T-cell (primary cell): Measurements from ENCODE around the gene ARID5B. TPM values are rescaled to one million over a fixed set of nuclear protein-coding genes. Genes with fewer than 3 reads are reported as not detected.

Source experiments
- ATAC-seq, 4 experiments: fragments of 200-7000 bp in 3 of 4; fragments of 150-1000 bp in 1 of 4; cut with Tn5 transposase; replicated peaks in 1 of 4; 1 replicate in 3 of 4; 2 replicates in 1 of 4; pipeline ENCODE4 v1.10.0; 2021; ENCODE audit warnings: moderate library complexity in 3 of 4, mild to moderate bottlenecking in 2 of 4, moderate number of reproducible peaks in 1 of 4
- CTCF ChIA-PET, 2 donors: fragments of 300-600 bp; sonication (Branson Sonifier 250); formaldehyde crosslinking; loops; one replicate each; lab custom pipeline; 2022; ENCODE audit warnings: antibody characterized with exemption in 2 of 2; lab: Charles Lee
- POLR2A ChIA-PET, 2 donors: fragments of 300-600 bp; sonication (Branson Sonifier 250); formaldehyde crosslinking; loops; one replicate each; lab custom pipeline; 2022; ENCODE audit warnings: antibody characterized with exemption in 2 of 2; lab: Charles Lee
- DNase-seq, 35 experiments: peaks; one replicate each; pipeline versions ENCODE4 v3.0.0 to v3.0.0-alpha.2; 2013 to 2023
- H3K27ac ChIP-seq: one replicate; pipeline ENCODE4 v1.5.1; 2013; ENCODE audit warnings: low read length
- H3K27me3 ChIP-seq, 2 experiments: replicated peaks in 1 of 2; 1 replicate in 1 of 2; 2 replicates in 1 of 2; pipeline versions ENCODE4 v1.6.1 to v1.7.0; 2013; ENCODE audit warnings: low read length in 1 of 2, mixed read lengths in 1 of 2; ENCODE audit not compliant: control insufficient read depth in 2 of 2, insufficient read depth in 2 of 2; ENCODE audit errors: extremely low read depth in 1 of 2
- H3K36me3 ChIP-seq, 2 donors: 1 replicate in 1 of 2; 2 replicates in 1 of 2; pipeline versions ENCODE4 v1.6.1 to v1.7.0; 2013; ENCODE audit warnings: low read length in 1 of 2; ENCODE audit not compliant: control insufficient read depth in 2 of 2, insufficient read depth in 1 of 2; ENCODE audit errors: extremely low read depth in 1 of 2
- H3K4me1 ChIP-seq, 2 experiments: 1 replicate in 1 of 2; 2 replicates in 1 of 2; pipeline versions ENCODE4 v1.6.1 to v1.7.0; 2013; ENCODE audit warnings: low read length in 2 of 2, mixed read lengths in 1 of 2; ENCODE audit not compliant: insufficient read depth in 2 of 2, control insufficient read depth in 1 of 2; ENCODE audit errors: extremely low read depth in 1 of 2
- H3K4me3 ChIP-seq, 2 donors: 1 replicate in 1 of 2; 2 replicates in 1 of 2; pipeline versions ENCODE4 v1.5.1 to v1.7.0; 2013; ENCODE audit warnings: mild to moderate bottlenecking in 2 of 2, low read length in 1 of 2, moderate library complexity in 1 of 2; ENCODE audit not compliant: control insufficient read depth in 1 of 2; ENCODE audit errors: extremely low read depth in 1 of 2
- H3K9me3 ChIP-seq: 2 replicates; pipeline ENCODE4 v1.7.0; 2013
- H3K27ac Mint-ChIP-seq, 2 donors: one replicate each; pipeline ENCODE4 v1.8.0; 2020 to 2021; ENCODE audit warnings: mild to moderate bottlenecking in 2 of 2, mixed read lengths in 2 of 2
- H3K27me3 Mint-ChIP-seq, 2 donors: one replicate each; pipeline ENCODE4 v1.8.0; 2021 to 2022; ENCODE audit warnings: mixed read lengths in 2 of 2
- H3K36me3 Mint-ChIP-seq: one replicate; pipeline ENCODE4 v1.8.0; 2021; ENCODE audit warnings: mixed read lengths
- H3K4me1 Mint-ChIP-seq, 3 donors: one replicate each; pipeline ENCODE4 v1.8.0; 2020 to 2022; ENCODE audit warnings: mixed read lengths in 3 of 3, mild to moderate bottlenecking in 1 of 3
- H3K4me3 Mint-ChIP-seq, 3 donors: one replicate each; pipeline ENCODE4 v1.8.0; 2020 to 2022; ENCODE audit warnings: mild to moderate bottlenecking in 3 of 3, mixed read lengths in 3 of 3, moderate library complexity in 3 of 3
- H3K9me3 Mint-ChIP-seq, 3 donors: one replicate each; pipeline ENCODE4 v1.8.0; 2020 to 2022; ENCODE audit warnings: mixed read lengths in 3 of 3
- WGBS: methylation state at CpG from one replicate; pipeline ENCODE4 v1.1.5; 2013; ENCODE audit warnings: missing lambda C conversion rate; ENCODE audit not compliant: insufficient coverage; 5-methylcytosine and 5-hydroxymethylcytosine counted together
- total RNA-seq, 35 experiments: library from RNA in 6 of 35; stranded (reverse) in 6 of 35; fragments of 120-200 nt in 1 of 35; gene quantifications; one replicate each; pipeline versions ENCODE4 v1.2.1 to v1.2.4 and lab custom pipeline; 2013 to 2026

Gene ARID5B
- total RNA-seq, 5 donors from 2014 or later (not counting 1 experiment from before 2014, with no cell fraction given), result 34.0 to 75.5 (median 42.5) TPM

GRCh38 chr10:61898435-61898778 is 3.1 kb upstream of the ARID5B start:
- Mint-ChIP-seq H3K27me3 (no peaks in the 10 kb centered on the region), H3K36me3 (no peaks in the 10 kb centered on the region), H3K9me3 (no peaks in the 10 kb centered on the region), H3K4me1 (peaks cover 34 to 42% (median 36%) of the 10 kb centered on the region in 3 donors), H3K4me3 (peak overlapping the region; percentile 26 to 80 (median 38)), H3K27ac (peak overlapping the region; percentile 67 to 76)
- H3K4me1 ChIP-seq, result peaks cover 10 to 16% of the 10 kb centered on the region in 2 experiments
- H3K27ac ChIP-seq, result no peak overlapping the region
- no peaks in the 10 kb centered on the region for H3K36me3 ChIP-seq
- CTCF ChIA-PET, result interaction anchor here (0.6 to 4.4 kb wide), 10 partner anchors 27 to 674 kb away, joined by 3 to 36 read pairs (median 4); no protein-coding TSS in a partner anchor
- H3K4me3 ChIP-seq, result no peak overlapping the region
- no peak for DNase-seq
- no CpG with 5 or more reads among the region's 2 CpGs for WGBS
- no peaks in the 10 kb centered on the region for H3K9me3 ChIP-seq
- POLR2A ChIA-PET, result no interaction called here
- no peak for ATAC-seq
- H3K27me3 ChIP-seq, result no peaks in the 10 kb centered on the region

- Mint-ChIP-seq H3K36me3 (no peaks in the 10 kb centered on the region), H3K27me3 (no peaks in the 10 kb centered on the region), H3K27ac (peak overlapping the region; percentile 96 to 100), H3K9me3 (no peaks in the 10 kb centered on the region), H3K4me1 (peaks cover 34 to 44% (median 40%) of the 10 kb centered on the region in 3 donors), H3K4me3 (peak overlapping the region; percentile 80 to 94 (median 87))
- H3K27ac ChIP-seq, result peak overlapping the region; percentile 77
- ATAC-seq (no peak), DNase-seq (peak in 1 of 35 experiments; percentile 51)
- ChIA-PET CTCF (interaction anchor here (0.6 to 4.4 kb wide), 14 partner anchors 14 to 674 kb away, joined by 3 to 36 read pairs (median 5); no protein-coding TSS in a partner anchor), POLR2A (interaction anchor here (0.6 to 2.0 kb wide), 3 partner anchors 93 to 216 kb away, joined by 3 to 12 read pairs (median 4); no protein-coding TSS in a partner anchor)
- H3K4me1 ChIP-seq, result peaks cover 11 to 19% of the 10 kb centered on the region in 2 experiments
- H3K27me3 ChIP-seq, result no peaks in the 10 kb centered on the region
- WGBS, result no CpG with 5 or more reads among the region's 7 CpGs
- H3K4me3 ChIP-seq, result peak overlapping the region in 1 of 2 donors; percentile 92
- H3K36me3 ChIP-seq, result no peaks in the 10 kb centered on the region
- no peaks in the 10 kb centered on the region for H3K9me3 ChIP-seq
Observed at GRCh38 chr10:61899069-61899531, 2.4 kb upstream of the ARID5B start.

GRCh38 chr10:61899663-61899996 is 1.9 kb upstream of the ARID5B start:
- Histone ChIP-seq H3K4me3 (peak overlapping the region; percentile 64 to 92), H3K27ac (peak overlapping the region; percentile 77), H3K4me1 (peaks cover 16 to 20% of the 10 kb centered on the region in 2 experiments), H3K27me3 (no peaks in the 10 kb centered on the region), H3K9me3 (no peaks in the 10 kb centered on the region), H3K36me3 (no peaks in the 10 kb centered on the region)
- H3K9me3 Mint-ChIP-seq, result no peaks in the 10 kb centered on the region
- POLR2A ChIA-PET, result interaction anchor here (0.6 to 2.0 kb wide), 8 partner anchors 34 to 1369 kb away, joined by 3 to 12 read pairs (median 4); no protein-coding TSS in a partner anchor
- DNase-seq (peak in 1 of 35 experiments; percentile 8), ATAC-seq (no peak)
- CTCF ChIA-PET, result interaction anchor here (0.6 to 4.4 kb wide), 13 partner anchors 8 to 345 kb away, joined by 3 to 36 read pairs (median 5); no protein-coding TSS in a partner anchor
- H3K36me3 Mint-ChIP-seq, result no peaks in the 10 kb centered on the region
- H3K4me3 Mint-ChIP-seq, result peak overlapping the region; percentile 80 to 94 (median 87)
- peak overlapping the region; percentile 96 to 100 for H3K27ac Mint-ChIP-seq
- WGBS, result no CpG with 5 or more reads among the region's 7 CpGs
- peaks cover 38 to 50% (median 46%) of the 10 kb centered on the region in 3 donors for H3K4me1 Mint-ChIP-seq
- no peaks in the 10 kb centered on the region for H3K27me3 Mint-ChIP-seq

- Histone ChIP-seq H3K4me1 (peaks cover 21 to 23% of the 10 kb centered on the region in 2 experiments), H3K36me3 (no peaks in the 10 kb centered on the region), H3K27me3 (no peaks in the 10 kb centered on the region), H3K9me3 (no peaks in the 10 kb centered on the region), H3K27ac (peak overlapping the region; percentile 77), H3K4me3 (peak overlapping the region; percentile 92 to 99)
- Mint-ChIP-seq H3K4me3 (peak overlapping the region; percentile 80 to 94 (median 87)), H3K9me3 (no peaks in the 10 kb centered on the region), H3K36me3 (no peaks in the 10 kb centered on the region), H3K4me1 (peaks cover 44 to 55% (median 52%) of the 10 kb centered on the region in 3 donors), H3K27ac (peak overlapping the region; percentile 96 to 100), H3K27me3 (no peaks in the 10 kb centered on the region)
- ChIA-PET POLR2A (interaction anchor here (0.5 to 2.0 kb wide), 13 partner anchors 22 to 1369 kb away, joined by 3 to 12 read pairs (median 3); no protein-coding TSS in a partner anchor), CTCF (interaction anchor here (0.6 to 4.4 kb wide), 18 partner anchors 9 to 1274 kb away, joined by 3 to 39 read pairs (median 4); no protein-coding TSS in a partner anchor)
- WGBS, result 0% methylated on average over 7 of the region's 25 CpGs
- ATAC-seq (peak; percentile 22 to 31 (median 26)), DNase-seq (peak; percentile 31 to 73 (median 55))
Observed at GRCh38 chr10:61899997-61900828, 1.3 kb upstream of the ARID5B start.

- 0% methylated on average over 4 of the region's 14 CpGs for WGBS
- Histone ChIP-seq H3K27ac (peak overlapping the region; percentile 97), H3K36me3 (no peaks in the 10 kb centered on the region), H3K4me1 (peaks cover 20 to 24% of the 10 kb centered on the region in 2 experiments), H3K9me3 (no peaks in the 10 kb centered on the region), H3K4me3 (peak overlapping the region; percentile 92 to 99), H3K27me3 (no peaks in the 10 kb centered on the region)
- CTCF ChIA-PET, result interaction anchor here (0.6 to 3.8 kb wide), 19 partner anchors 10 to 1283 kb away, joined by 3 to 39 read pairs (median 3); no protein-coding TSS in a partner anchor
- no peaks in the 10 kb centered on the region for H3K9me3 Mint-ChIP-seq
- peak overlapping the region; percentile 80 to 94 (median 87) for H3K4me3 Mint-ChIP-seq
- H3K4me1 Mint-ChIP-seq, result peaks cover 52 to 58% (median 58%) of the 10 kb centered on the region in 3 donors
- POLR2A ChIA-PET, result interaction anchor here (0.6 to 3.3 kb wide), 11 partner anchors 31 to 1230 kb away, joined by 3 to 19 read pairs (median 3); no protein-coding TSS in a partner anchor
- H3K36me3 Mint-ChIP-seq, result no peaks in the 10 kb centered on the region
- peak in 1 of 35 experiments; percentile 11 for DNase-seq
- no peaks in the 10 kb centered on the region for H3K27me3 Mint-ChIP-seq
- peak overlapping the region; percentile 96 to 100 for H3K27ac Mint-ChIP-seq
- ATAC-seq, result no peak
Observed at GRCh38 chr10:61901829-61902444, 438 bp downstream of the ARID5B start.
